ENCODE results near the gene PSMB9. TPM values are rescaled to one million over a fixed set of nuclear protein-coding genes. Genes with fewer than 3 reads are reported as not detected.
A peak's percentile ranks its signal among the peaks of the same experiment; 100 is the strongest.

PSMB9 gene
- total and polyA plus RNA-seq, 9 of the 15 experiments (the other 6 are each of a cell fraction or from before 2014, with no cell fraction given), result 1.1 to 3.7 (median 2.4) TPM

- 14% methylated on average over 35 of the region's 40 CpGs for WGBS (ENCODE audit: insufficient coverage, low coverage, missing lambda C conversion rate)
- CTCF ChIA-PET (ENCODE audit: low intra/inter-chr PET ratio), result interaction anchor here (0.6 to 1.5 kb wide), 4 partner anchors 10 to 160 kb away, joined by 3 to 4 read pairs (median 4); partner anchors contain the start of genes PSMB9 and TAP1
- peak; percentile 100 for ATAC-seq
- Histone ChIP-seq H3K9me3 (replicated peaks; ENCODE audit: control insufficient read depth, insufficient read depth, low read depth, low read length) (no peaks in the 10 kb centered on the region), H3K9ac (ENCODE audit: insufficient read depth in 1 of 2, low read depth in 2 of 2, low read length in 2 of 2) (peak within 1 kb of the TSS in 1 of 2 experiments; percentile 64; a peak in 2 of 4 replicates), H3K4me2 (ENCODE audit: insufficient read depth, low read length) (peak within 1 kb of the TSS; percentile 73), H3K36me3 (ENCODE audit: control insufficient read depth, insufficient read depth, low read length) (no peaks in the 10 kb centered on the region), H3K79me2 (ENCODE audit: control insufficient read depth, insufficient read depth, low read length) (no peaks in the 10 kb centered on the region), H3K4me1 (replicated peaks in 1 of 2; ENCODE audit: control insufficient read depth in 2 of 2, insufficient read depth in 2 of 2, low read length in 2 of 2) (peaks cover 0 to 16% of the 10 kb centered on the region in 2 experiments; a peak in 3 of 5 replicates), H3K27me3 (ENCODE audit: control insufficient read depth in 2 of 2, insufficient read depth in 2 of 2, low read length in 2 of 2) (peaks cover 4 to 33% of the 10 kb centered on the region in 2 experiments; a peak in 2 of 5 replicates), H3K27ac (ENCODE audit: extremely low read depth, low read depth, low read length) (no peak within 1 kb of the TSS), H3K9me1 (ENCODE audit: control insufficient read depth, insufficient read depth, low read length) (no peaks in the 10 kb centered on the region), H3K4me3 (peak within 1 kb of the TSS; percentile 17), H4K20me1 (replicated peaks; ENCODE audit: control insufficient read depth, insufficient read depth, low read length) (no peaks in the 10 kb centered on the region), H2AFZ (ENCODE audit: low read depth, low read length) (peak within 1 kb of the TSS; percentile 82)
- intact Hi-C loops (cut with micrococcal nuclease) (no loop called here), in situ Hi-C loops (cut with MboI) (no loop called here)
- DNase-seq (ENCODE audit: extremely low read depth in 1 of 4, low spot score in 3 of 4), result peak; percentile 91 to 92 (median 91)
- no TSS peak for BruUV-seq (replicated peaks)
- POLR2A ChIA-PET, result interaction anchor here (0.6 to 2.9 kb wide), 4 partner anchors 14 to 127 kb away, joined by 3 to 13 read pairs (median 4); partner anchors contain the start of gene BRD2
- peak; percentile 99 for FAIRE-seq
- TF ChIP-seq ELF1 (tag; IDR thresholded peaks at IDR 0.05) (0 out of 2 replicates have a peak, but pooled peaks have one; percentile 32), RFX5 (IDR thresholded peaks at IDR 0.05; ENCODE audit: low read depth, low read length) (peak; percentile 99), GTF2F1 (IDR thresholded peaks at IDR 0.05; ENCODE audit: low read depth, low read length) (peak; percentile 92; the same call in 1 of the 2 replicates), EP400 (IDR thresholded peaks at IDR 0.05) (peak; percentile 64), RREB1 (CRISPR knock-in tag; IDR thresholded peaks at IDR 0.05) (no peak)
- TF ChIP-seq, protein P1, sequence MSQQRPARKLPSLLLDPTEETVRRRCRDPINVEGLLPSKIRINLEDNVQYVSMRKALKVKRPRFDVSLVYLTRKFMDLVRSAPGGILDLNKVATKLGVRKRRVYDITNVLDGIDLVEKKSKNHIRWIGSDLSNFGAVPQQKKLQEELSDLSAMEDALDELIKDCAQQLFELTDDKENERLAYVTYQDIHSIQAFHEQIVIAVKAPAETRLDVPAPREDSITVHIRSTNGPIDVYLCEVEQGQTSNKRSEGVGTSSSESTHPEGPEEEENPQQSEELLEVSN (IDR thresholded peaks at IDR 0.05; ENCODE audit: borderline replicate concordance in 1 of 2, extremely low read depth in 1 of 2, insufficient read depth in 1 of 2, insufficient read length in 1 of 2, low read depth in 1 of 2, low read length in 1 of 2, poor library complexity in 1 of 2, severe bottlenecking in 1 of 2), result peak; percentile 47 to 53
Measured at GRCh38 chr6:32843979-32844838, 9.8 kb upstream of the PSMB9 start, which contains the start of gene PSMB8. Gene PSMB8 (minus strand): TSS chr6:32844047. CDS start chr6:32843996, 51 bp downstream.

All from K562 (cell line).